Activated naive CD8-positive, alpha-beta T cell (primary cell): ENCODE results near the gene NR1H3.
"Not testable (repeated sequence)": the region's sequence is repeated elsewhere in the genome, so short reads cannot be mapped to it uniquely, and the experiment has no call there.

ENCODE experiments used
- H3K27ac Mint-ChIP-seq: one replicate; pipeline ENCODE4 v1.8.0; 2021; ENCODE audit warnings: mixed read lengths
- H3K27me3 Mint-ChIP-seq: one replicate; pipeline ENCODE4 v1.8.0; 2021; ENCODE audit warnings: mixed read lengths
- H3K36me3 Mint-ChIP-seq: one replicate; pipeline ENCODE4 v1.8.0; 2021; ENCODE audit warnings: mixed read lengths
- H3K4me1 Mint-ChIP-seq: one replicate; pipeline ENCODE4 v1.8.0; 2021; ENCODE audit warnings: low read depth, mixed read lengths
- H3K4me3 Mint-ChIP-seq: one replicate; pipeline ENCODE4 v1.8.0; 2021; ENCODE audit warnings: mild to moderate bottlenecking, mixed read lengths
- H3K9me3 Mint-ChIP-seq: one replicate; pipeline ENCODE4 v1.8.0; 2021; ENCODE audit warnings: low read depth, mixed read lengths

NR1H3 gene

GRCh38 chr11:47257517-47258316 is at the start of gene NR1H3:
Gene NR1H3, plus strand, starts transcription at chr11:47257996. Its CDS starts 1,221 bp downstream, at chr11:47259217.
- no peak within 1 kb of the TSS for H3K4me3 Mint-ChIP-seq

DNA sequence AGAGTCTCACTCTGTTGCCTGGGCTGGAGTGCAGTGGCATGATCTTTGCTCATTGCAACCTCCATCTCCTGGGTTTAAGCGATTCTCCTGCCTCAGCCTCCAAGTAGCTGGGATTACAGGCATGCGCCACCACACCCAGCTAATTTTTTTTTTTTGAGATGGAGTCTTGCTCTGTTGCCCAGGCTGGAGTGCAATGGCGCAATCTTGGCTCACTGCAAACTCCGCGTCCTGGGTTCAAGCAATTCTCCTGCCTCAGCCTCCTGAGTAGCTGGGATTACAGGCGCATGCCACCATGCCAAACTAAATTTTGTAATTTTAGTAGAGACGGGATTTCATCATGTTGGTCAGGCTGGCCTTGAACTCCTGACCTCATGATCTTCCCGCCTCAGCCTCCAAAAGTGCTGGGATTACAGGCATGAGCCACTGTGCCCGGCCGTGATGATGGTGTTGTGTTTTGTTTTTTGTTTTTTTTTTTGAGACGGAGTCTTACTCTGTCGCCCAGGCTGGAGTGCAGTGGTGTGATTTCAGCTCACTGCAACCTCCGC is 49.7 kb upstream of the NR1H3 start:
- H3K27ac Mint-ChIP-seq, H3K4me1 Mint-ChIP-seq, H3K36me3 Mint-ChIP-seq, H3K4me3 Mint-ChIP-seq, H3K9me3 Mint-ChIP-seq, H3K27me3 Mint-ChIP-seq: not testable (repeated sequence)

More at GRCh38 chr11:47257517-47258316, at the start of gene NR1H3:
- Mint-ChIP-seq H3K27me3 (no peaks in the 10 kb centered on the region), H3K36me3 (no peaks in the 10 kb centered on the region), H3K4me1 (peaks cover 13% of the 10 kb centered on the region), H3K9me3 (no peaks in the 10 kb centered on the region), H3K27ac (no peak within 1 kb of the TSS)

- no peak overlapping the region for H3K4me3 Mint-ChIP-seq
- H3K27ac Mint-ChIP-seq = no peak overlapping the region
- H3K9me3 Mint-ChIP-seq = no peaks in the 10 kb centered on the region
- no peaks in the 10 kb centered on the region for H3K36me3 Mint-ChIP-seq
- no peaks in the 10 kb centered on the region for H3K4me1 Mint-ChIP-seq
- no peaks in the 10 kb centered on the region for H3K27me3 Mint-ChIP-seq
Observed at GRCh38 chr11:47208628-47209027, 49.2 kb upstream of the NR1H3 start.

DNA sequence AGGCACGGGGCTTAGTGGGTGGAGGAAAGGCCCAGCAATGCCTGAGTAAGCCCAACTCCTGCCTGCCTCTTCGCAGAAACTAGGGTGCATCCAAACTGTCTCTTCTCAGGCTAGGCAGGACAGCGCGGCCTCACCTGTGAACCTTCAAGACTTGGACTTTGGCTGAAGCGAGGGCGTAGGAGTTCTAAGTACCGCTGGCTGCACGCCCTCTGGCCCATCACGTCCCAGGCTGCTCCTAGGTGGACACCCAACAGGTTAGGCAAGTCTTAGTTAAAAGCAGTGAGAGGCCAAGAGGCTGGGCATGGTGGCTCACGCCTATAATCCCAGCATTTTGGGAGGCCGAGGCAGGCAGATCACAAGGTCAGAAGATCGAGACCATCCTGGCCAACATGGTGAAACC is 44.9 kb upstream of the NR1H3 start:
- Mint-ChIP-seq H3K27ac (no peak overlapping the region), H3K4me1 (peaks cover 26% of the 10 kb centered on the region), H3K4me3 (no peak overlapping the region), H3K27me3 (no peaks in the 10 kb centered on the region), H3K36me3 (peaks cover 10% of the 10 kb centered on the region), H3K9me3 (no peaks in the 10 kb centered on the region)

GRCh38 chr11:47213950-47214565 is 43.7 kb upstream of the NR1H3 start:
- peak overlapping the region; percentile 98 for H3K4me3 Mint-ChIP-seq
- peak overlapping the region; percentile 100 for H3K27ac Mint-ChIP-seq
- peaks cover 17% of the 10 kb centered on the region for H3K36me3 Mint-ChIP-seq
- H3K27me3 Mint-ChIP-seq = no peaks in the 10 kb centered on the region
- H3K9me3 Mint-ChIP-seq = no peaks in the 10 kb centered on the region
- H3K4me1 Mint-ChIP-seq = peaks cover 34% of the 10 kb centered on the region

- no peaks in the 10 kb centered on the region for H3K27me3 Mint-ChIP-seq
- peaks cover 18% of the 10 kb centered on the region for H3K36me3 Mint-ChIP-seq
- H3K9me3 Mint-ChIP-seq = no peaks in the 10 kb centered on the region
- H3K4me1 Mint-ChIP-seq = peaks cover 43% of the 10 kb centered on the region
- peak overlapping the region; percentile 100 for H3K27ac Mint-ChIP-seq
- H3K4me3 Mint-ChIP-seq = peak overlapping the region; percentile 98
Observed at GRCh38 chr11:47215366-47215910, 42.4 kb upstream of the NR1H3 start.

DNA sequence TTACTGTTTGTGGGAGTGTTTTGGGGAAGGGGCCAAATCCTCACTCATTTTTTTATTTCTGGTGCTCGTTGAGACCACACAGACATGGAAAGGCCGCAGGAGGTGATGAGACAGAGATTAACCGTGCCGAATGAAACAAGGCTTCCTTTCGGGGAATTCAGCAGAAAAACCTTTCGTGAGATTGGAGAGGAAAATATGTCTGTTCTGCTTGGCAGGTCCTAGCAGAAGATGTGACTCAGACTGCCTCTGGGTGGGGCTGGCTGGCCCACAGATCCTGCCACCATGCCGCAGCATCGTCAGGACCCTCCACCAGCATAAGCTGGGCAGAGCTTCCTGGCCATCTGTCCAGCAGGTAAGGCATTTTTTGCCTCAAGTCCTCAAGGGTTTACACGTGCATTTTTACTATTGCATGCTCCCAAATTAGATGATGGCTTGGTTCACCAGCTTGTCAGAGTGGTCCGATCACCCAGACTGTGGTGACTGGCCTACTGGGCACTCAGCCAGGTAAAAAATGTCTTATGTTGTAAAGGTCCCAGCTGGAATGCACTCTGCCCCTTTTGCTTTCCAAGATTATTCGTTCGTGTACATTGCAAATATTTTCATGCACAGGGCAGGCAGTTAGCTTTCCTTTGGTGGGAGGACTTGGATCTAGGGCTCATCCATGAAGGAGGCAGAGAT is 41.5 kb upstream of the NR1H3 start:
- Mint-ChIP-seq H3K36me3 (peaks cover 19% of the 10 kb centered on the region), H3K9me3 (no peaks in the 10 kb centered on the region), H3K27ac (peak overlapping the region; percentile 100), H3K27me3 (no peaks in the 10 kb centered on the region), H3K4me1 (peaks cover 45% of the 10 kb centered on the region), H3K4me3 (peak overlapping the region; percentile 98)

DNA sequence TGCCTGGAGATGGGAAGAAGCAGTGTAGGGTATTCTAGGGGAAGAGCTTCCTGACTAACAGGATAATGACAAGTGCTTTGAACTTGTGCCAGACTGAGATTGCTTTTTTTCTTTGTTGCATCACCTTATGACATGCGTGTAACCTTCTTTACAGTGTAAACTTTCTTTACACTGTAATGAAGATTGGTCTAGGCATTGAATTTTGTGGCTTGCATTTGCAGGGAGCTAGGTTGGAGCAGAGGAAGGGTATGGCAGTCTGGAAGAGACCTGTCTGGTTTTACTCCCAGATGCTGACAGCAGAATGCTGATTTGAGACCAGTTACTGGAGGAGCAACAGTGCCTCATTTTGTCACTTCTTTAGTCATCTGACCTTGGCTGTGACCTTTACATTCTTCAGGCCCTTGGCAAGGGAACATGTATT is 37.4 kb upstream of the NR1H3 start:
- H3K27me3 Mint-ChIP-seq = no peaks in the 10 kb centered on the region
- H3K4me3 Mint-ChIP-seq = peak overlapping the region; percentile 28
- peak overlapping the region; percentile 91 for H3K27ac Mint-ChIP-seq
- H3K9me3 Mint-ChIP-seq = no peaks in the 10 kb centered on the region
- H3K4me1 Mint-ChIP-seq = peaks cover 58% of the 10 kb centered on the region
- H3K36me3 Mint-ChIP-seq = peaks cover 26% of the 10 kb centered on the region

DNA sequence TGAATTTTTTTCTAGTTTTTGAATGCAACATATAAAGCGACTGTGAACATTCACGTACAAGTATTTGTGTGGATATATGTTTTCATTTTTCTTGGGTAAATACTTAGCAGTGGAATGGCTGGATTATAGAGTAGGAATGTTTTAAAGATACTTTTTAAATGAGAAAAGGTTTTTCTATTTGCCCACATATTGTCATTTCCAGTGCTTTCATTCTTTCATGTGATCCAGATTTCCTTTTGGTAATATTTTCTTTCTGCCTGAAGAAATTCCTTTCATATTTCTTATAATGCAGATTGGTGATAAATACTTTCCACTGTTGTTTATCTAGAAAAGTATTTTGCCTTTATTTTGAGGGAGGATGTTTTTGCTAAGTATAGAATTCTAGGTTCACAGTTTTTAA is 35.1 kb upstream of the NR1H3 start:
- H3K4me3 Mint-ChIP-seq = no peak overlapping the region
- peaks cover 23% of the 10 kb centered on the region for H3K36me3 Mint-ChIP-seq
- peaks cover 48% of the 10 kb centered on the region for H3K4me1 Mint-ChIP-seq
- H3K9me3 Mint-ChIP-seq = no peaks in the 10 kb centered on the region
- peak overlapping the region; percentile 83 for H3K27ac Mint-ChIP-seq
- H3K27me3 Mint-ChIP-seq = no peaks in the 10 kb centered on the region

GRCh38 chr11:47225552-47226400 is 32.0 kb upstream of the NR1H3 start:
- peak overlapping the region; percentile 93 for H3K27ac Mint-ChIP-seq
- peak overlapping the region; percentile 76 for H3K4me3 Mint-ChIP-seq
- H3K9me3 Mint-ChIP-seq = no peaks in the 10 kb centered on the region
- peaks cover 14% of the 10 kb centered on the region for H3K36me3 Mint-ChIP-seq
- H3K27me3 Mint-ChIP-seq = no peaks in the 10 kb centered on the region
- H3K4me1 Mint-ChIP-seq = peaks cover 26% of the 10 kb centered on the region

- H3K27me3 Mint-ChIP-seq = no peaks in the 10 kb centered on the region
- peak overlapping the region; percentile 76 for H3K27ac Mint-ChIP-seq
- no peaks in the 10 kb centered on the region for H3K9me3 Mint-ChIP-seq
- H3K4me3 Mint-ChIP-seq = no peak overlapping the region
- peaks cover 10% of the 10 kb centered on the region for H3K36me3 Mint-ChIP-seq
- peaks cover 22% of the 10 kb centered on the region for H3K4me1 Mint-ChIP-seq
Observed at GRCh38 chr11:47229161-47229560, 28.6 kb upstream of the NR1H3 start.

- Mint-ChIP-seq H3K36me3 (peaks cover 10% of the 10 kb centered on the region), H3K4me3 (no peak overlapping the region), H3K27ac (no peak overlapping the region), H3K27me3 (no peaks in the 10 kb centered on the region), H3K4me1 (peaks cover 30% of the 10 kb centered on the region), H3K9me3 (no peaks in the 10 kb centered on the region)
Observed at GRCh38 chr11:47233051-47233450, 24.7 kb upstream of the NR1H3 start.

DNA sequence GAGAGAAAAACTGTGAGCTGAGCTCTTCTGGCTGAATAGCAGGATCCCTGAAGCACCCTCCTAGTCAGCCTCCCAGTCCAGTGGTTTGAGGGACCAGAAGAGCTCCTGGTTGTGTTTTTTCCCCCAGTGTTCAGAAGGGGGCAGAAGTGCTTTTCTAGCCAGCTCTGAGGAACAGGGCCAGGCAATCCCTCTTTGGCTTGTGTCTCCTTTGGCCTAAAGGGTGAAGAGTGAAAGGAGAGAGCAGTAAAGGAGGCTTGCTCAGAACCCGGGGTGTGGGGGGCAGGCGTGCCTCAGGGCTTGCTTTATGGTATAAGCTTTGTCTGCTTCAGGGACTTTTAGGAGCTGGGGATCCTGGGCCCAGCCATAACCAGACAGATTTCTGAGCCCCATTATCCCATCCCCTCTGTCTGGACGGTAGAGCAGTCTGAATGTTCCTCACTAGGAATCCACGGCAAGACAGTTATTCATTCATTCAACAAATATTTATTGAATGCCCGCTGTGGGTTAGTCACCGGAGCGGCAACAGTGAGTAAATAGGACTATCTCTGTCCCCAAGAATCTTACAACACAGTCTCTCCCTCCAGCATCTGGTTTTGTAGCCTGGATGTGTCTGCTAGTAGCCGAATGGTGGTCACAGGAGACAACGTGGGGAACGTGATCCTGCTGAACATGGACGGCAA is 23.7 kb upstream of the NR1H3 start:
- H3K4me3 Mint-ChIP-seq = peak overlapping the region; percentile 77
- H3K4me1 Mint-ChIP-seq = peaks cover 30% of the 10 kb centered on the region
- H3K9me3 Mint-ChIP-seq = no peaks in the 10 kb centered on the region
- peaks cover 10% of the 10 kb centered on the region for H3K36me3 Mint-ChIP-seq
- H3K27ac Mint-ChIP-seq = peak overlapping the region; percentile 93
- H3K27me3 Mint-ChIP-seq = no peaks in the 10 kb centered on the region
